ENCODE measurements around the gene MYO3B.
"Not testable (repeated sequence)": the region's sequence is repeated elsewhere in the genome, so short reads cannot be mapped to it uniquely, and the experiment has no call there.

Gene MYO3B

DNA sequence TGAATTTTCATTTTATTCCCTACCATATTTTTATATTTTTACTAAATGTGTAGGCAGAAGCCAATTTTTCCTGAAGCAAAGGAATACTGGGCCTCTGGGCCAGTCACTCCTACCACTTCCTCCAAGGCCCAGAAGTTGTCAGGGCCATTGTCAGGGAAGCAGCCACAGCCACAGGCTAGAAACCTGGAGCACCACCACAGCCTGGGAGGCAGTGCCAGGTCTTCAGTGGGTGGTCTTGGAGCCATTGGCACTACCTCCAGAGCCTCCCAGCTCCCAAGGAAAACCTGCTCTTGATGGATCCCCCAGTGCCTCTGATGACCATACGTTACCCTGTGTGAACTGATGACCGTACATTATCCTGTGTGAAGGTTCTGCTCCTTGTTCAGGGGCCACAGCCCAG, 401.6 kb downstream of the MYO3B start:
- no peak for DNase-seq

DNA sequence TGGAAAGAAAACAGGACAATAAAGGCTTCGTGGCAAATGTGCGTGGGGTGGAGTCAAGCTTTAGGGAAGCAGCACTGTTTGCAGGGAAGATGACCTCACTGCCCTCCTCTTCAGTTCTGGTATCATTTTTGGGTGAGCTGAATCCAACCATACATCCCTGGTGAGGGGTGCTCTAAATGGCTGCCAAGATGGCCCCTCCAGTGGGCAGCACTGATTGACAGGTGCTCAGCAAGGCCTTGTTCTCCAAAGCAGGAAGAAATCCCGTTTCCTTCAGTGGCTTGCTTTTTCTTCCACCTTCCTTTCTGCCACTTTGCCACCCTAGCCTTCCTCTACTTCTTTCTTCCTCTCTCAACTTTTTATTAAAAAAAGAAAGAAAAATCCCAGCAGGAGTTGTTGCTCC, 404.4 kb downstream of the MYO3B start:
- no peak for DNase-seq

DNA sequence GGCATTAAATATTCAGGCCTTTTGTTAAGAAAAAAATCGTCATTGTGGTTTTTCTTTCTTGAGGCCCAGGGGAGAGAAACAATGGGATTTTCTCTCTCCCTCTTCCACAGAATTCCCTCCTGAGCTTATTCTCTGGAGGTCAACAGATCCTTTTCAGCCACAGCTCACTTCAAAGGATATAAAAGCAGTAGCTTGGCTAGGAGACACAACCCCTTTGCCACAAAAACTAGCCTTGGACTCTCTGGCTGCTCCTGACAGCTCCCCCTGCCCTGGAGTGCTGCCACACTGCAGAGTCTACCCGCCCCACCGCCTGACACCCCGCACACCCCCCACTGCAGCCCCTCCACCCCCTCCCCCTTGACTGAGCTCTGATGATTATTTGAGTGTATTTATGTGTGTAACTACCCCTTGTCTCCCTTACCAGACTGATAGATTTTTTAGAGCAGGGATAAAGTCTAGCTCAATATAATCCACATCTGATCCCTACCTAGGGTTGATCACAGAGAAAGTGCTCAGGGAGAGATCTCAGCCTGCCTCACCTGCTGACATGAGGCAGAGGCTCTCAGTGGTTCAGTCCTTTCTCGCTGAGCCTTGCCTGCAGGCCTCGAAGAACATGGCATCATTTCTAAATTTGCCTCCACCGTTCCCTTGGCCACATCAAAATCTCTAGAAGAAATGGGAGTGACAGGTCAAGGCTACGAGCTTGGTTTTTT, 405.0 kb downstream of the MYO3B start:
- no peak for DNase-seq

DNA sequence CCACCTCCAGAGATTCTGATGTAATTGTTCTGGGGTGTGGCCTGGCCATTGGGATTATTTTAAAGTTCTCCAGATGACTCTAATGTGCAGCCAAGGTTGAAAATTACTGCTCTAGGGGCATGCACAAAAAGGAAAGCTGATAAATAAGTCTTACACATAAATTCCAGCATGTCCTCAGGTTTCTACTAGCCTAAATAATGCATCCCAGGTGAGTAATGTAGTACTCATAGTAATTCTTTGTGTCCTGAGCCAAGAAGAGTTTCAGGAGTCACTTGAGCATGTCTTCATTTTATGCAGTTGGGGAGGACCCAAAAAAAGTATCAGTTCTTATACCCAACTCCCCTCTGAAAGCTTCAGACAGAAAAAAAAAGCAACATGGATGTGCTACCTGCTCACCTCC, 407.1 kb downstream of the MYO3B start:
- DNase-seq: no peak

DNA sequence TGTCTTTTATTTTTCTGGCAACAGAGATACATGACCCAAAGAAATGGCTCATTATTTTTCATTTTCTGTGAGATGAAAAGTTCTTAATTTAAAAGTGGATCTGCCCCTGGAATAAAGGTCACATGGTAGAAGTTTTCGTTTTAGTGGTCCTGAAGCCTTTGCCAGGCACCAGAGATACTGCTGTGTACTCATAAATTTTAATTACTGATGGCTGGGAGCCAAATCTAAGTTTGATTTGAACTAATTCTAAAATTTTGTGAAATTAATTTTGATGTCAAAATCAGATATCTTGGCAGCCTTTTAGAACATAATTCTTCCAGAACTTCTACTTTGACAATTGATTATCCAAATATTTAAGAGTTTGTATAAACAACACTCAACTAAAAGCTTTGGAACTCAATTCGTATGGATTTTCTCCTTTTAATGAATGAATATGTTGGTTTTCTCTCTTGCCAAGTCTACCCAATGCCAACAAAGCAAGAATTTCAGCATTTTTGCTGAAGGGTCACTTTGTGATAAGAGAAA, 408.7 kb downstream of the MYO3B start:
- DNase-seq: no peak

DNA sequence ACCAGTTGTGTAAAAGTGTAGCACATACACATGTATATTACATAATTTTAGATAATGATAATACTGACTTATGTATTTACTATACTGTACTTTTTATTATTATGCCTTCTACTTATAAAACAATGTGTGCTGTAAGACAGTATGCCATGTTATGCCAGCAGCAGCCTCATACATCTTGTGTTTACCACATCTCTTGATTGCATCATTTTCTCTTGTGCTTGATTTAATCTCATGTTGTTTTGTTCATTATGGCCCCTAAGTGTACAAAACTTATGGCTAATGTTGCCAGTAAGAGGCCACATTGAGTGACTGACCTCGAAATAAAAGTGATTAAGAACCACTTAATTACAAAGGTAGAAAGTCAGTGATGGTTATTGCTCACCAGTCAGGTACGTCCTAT, 409.2 kb downstream of the MYO3B start:
- DNase-seq: no peak

DNA sequence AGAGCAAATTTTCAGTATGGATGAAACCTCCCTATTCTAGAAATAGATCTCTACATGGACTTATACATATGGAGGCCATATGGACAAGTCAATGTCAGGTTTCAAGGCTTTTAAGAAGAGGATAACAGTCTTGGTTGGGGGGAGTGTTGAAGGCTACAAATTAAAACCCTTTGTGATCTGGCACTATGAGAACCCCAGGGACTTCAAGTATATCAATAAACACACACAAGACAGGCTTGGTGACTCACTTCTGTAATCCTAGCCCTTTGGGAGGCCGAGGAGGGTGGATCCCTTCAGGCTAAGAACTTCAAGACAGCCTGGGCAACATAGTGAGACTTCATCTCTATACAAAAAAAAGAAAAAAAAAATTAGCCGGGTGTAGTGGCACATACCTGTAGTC, 410.0 kb downstream of the MYO3B start:
- peak; percentile 6 for DNase-seq

DNA sequence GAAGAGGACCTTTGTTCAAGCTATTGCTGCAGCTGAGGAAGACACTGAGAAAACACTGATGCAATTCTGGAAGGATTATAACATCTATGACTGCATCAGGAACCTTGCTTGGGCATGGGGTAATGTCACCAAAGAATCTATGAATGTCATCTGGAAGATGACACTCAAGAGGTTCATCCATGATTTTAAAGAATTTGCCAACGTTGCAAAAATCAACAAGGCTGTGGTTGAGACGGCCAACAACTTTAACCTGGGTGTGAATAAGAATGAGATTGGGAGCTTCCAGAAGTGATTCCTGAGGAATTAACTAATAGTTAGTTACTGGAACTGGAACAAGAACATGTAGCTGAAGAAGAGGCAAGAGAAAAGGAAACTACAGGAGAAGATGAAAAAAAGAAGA, 410.8 kb downstream of the MYO3B start:
- no peak for DNase-seq

DNA sequence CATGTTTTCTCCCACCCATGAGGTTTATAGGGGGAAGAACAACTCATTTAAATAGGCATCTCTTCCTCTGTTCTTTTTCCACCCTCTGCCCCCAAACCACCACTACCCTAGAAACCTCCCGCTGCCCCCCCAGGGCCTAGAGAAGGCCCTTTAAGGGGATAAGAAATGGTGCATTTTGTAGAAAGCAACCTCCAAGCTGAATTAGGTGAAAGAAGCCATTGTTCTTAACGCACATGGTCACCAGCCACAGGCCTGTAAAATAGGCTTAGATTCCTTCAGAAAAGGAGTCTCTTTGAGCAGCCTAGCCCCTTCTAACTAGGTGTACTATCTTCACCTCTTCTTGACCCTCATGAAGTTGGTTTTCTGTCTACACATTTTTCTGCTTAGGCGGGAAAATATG, 418.6 kb downstream of the MYO3B start:
- no peak for DNase-seq

DNA sequence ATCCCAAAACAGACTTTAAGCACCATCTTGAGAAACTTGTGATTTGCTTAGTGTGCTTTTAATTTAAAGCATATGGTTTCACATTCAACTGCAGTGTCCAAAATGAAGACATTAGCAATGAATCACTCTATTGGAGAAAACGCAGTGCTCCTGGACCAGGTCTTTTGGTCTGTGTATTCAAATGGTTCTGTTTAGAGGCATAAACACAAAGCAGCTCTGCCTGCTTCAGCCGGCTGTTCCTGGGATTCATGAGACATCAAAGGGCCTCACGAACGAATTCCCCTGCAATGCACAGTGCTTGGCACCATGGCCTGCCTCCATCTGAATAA, 420.1 kb downstream of the MYO3B start:
- DNase-seq: no peak

DNA sequence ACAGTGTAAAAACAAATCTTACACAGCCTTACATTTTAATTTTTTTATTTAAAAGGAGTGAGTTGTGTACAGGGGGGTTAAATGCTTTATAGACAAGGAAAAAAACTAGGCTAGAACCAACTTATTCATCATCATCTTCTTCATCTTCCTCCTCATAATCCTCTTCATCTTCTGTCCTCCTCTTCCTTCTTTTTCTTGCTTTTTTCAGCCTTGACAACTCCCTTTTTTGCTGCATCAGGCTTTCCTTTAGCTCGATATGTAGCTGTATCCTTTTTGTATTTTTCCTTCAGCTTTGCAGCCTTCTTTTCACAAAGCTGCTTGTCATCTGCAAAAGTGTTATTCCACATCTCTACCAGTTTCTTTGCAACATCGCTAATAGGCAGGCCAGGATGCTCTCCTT, 423.5 kb downstream of the MYO3B start:
- DNase-seq: no peak

DNA sequence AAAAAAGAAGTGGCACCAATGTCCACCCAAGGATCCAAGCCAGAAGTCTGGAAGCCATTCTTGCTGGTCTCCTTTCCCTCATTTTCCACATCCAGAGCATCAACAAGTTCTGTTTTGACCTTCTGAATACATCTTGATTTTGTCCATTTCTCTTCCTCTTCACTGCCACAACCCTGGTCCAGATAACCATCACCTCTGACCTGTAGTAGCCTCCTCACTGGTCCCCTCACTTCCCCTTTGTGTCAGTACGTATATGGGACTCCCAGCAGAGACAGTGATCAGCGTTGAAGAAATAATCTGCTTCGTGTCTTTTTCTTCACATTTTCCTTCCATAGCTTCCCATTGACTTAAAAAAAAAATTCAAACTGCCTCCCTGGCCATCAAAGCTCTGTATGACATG, 427.9 kb downstream of the MYO3B start:
- DNase-seq: no peak

DNA sequence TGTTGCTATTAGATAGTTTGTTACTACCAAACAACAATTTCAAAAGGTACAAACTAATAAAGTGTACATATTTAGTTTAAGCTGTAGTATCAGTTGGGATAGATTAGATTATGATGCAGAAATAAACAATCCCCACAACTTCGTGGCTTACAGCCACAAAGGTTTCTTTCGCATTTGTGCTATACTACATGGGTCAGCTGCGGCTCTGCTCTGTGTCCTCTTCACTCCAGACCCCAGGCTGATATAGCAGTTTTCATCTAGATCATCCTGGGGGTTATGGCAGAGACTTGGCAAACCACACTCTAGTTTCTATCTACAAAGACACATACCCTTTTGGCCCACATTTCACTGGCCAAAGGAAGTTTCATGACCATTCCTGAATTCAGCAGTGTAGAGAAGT, 429.2 kb downstream of the MYO3B start:
- DNase-seq: no peak

DNA sequence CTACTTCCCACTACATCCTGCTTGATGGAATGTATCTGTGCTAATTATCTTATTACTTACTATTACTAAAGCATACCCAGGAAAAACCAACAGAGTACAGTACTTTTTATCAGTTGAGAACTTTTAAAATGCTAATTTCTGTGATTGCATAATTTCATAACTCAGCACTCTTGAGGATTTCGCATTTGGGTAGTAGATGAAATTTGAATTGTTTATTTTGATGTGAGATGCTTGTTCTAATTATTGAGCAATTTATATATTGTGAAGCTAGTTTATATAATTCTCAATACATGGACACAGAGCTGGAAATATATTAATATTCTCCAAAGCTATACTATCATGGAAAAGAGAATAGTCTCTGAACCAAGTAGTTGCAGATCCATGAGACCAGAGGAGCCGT, 432.7 kb downstream of the MYO3B start:
- DNase-seq: no peak

DNA sequence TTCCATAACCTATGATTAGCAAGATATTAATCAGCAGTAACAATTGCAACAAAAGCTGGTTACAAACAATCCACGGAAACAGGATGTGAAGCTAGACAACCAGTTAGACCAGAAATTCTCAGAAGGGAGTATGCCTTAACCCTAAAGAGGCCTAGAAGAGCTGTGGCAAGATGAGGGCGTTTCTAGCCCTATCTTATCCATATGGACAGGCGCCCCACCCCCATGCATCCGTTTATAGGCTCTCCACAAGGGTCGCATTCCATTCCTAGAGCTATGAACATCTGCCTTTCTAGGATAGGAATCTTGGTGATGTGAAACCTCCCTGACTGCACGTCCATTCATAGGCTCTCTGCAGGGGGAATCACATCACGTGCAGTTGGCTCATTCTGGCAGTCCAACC, 441.0 kb downstream of the MYO3B start:
- not testable (repeated sequence) for DNase-seq

DNA sequence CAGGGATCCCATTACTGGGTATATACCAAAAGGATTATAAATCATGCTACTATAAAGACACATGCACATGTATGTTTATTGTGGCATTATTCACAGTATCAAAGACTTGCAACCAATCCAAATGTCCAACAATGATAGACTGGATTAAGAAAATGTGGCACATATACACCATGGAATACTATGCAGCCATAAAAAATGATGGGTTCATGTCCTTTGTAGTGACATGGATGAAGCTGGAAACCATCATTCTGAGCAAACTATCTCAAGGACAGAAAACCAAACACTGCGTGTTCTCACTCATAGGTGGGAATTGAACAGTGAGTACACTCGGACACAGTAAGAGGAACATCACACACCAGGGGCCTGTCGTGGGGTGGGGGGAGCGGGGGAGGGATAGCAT, 457.1 kb downstream of the MYO3B start:
- DNase-seq: not testable (repeated sequence)

DNA sequence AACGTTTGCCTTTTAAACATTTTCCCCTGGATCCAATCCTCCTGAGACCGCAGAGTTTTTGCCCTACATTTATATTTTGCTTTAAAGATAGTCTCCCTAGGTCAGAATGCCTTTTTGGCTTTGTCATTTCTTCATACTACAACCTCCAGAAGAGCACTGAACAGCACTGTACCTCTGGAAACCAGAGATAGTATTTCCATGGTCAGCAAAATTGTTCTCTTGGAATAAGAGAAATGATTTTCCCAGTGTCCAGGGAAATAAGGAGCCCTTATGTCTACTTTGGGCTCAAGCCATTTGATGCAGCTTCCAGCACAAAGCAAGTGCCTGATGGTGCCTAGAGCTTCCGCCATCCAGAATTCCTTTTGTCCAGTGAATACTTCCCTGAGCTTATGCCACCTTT, 461.7 kb downstream of the MYO3B start:
- DNase-seq: no peak

DNA sequence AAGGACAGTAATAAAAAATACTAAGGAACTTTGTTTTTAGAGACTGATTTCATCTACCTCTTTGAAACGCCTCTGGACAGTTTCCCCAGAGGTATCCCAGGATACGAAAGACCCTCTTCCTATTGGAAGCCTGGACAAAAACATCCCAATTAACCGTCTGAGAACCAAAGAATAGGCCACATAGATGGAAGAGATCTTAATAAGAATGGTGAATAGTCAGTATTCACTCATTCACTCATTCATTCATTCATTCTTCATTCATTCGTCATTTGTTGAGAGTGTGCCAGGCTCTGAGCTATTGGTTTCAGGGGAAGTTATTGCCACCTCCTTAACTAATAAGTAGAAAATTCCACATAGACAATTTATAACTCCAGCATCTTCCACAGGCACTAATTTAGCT, 464.0 kb downstream of the MYO3B start:
- no peak for DNase-seq

DNA sequence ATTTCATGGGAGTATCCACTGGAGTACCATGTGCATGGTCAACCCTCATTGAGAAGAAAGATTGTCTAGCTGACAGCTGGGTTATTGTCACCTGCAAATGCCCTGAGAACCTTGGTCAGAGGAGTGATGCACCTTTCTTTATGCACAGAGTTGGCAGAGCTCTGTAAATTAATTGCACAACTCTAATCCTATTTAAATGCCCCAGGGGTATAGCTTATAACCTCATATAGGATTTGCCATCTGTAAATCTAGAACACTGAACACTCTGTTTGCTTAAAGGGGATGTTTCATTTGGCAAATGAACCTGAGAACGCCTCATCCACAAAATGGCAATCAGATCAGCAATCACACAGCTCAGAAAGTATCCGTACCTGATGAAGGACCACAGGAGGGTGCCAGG, 465.4 kb downstream of the MYO3B start:
- no peak for DNase-seq

DNA sequence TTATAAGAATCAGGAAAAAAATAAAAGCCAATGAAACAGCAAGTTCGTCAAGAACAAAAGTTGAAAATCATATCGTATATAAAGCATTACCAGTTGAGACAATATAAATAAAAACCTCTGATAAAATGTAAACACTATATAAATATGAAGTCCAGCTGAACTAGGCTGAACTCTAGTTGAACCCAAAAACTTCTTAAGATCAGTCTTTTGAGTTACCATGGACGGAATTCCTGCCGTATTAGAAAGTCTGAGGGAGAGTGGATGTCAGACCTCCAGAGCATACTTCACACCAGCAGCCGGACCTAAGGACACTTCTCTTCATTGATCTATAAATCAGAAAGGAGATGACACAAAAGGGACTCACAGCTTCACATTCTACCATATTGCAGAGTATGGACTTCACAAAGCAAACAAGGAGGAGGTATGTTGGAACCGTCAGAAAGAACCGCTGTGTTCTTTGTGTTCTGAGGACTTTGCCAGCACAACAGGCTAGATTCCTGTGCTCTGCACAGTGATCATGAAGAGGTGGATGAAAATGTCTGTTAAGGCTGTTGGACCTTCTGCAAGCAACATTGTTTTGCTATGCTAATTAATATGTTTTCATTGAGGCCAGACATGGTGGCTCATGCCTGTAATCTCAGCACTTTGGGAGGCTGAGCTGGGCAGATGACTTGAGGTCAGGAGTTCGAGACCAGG, 469.9 kb downstream of the MYO3B start:
- no peak for DNase-seq

DNA sequence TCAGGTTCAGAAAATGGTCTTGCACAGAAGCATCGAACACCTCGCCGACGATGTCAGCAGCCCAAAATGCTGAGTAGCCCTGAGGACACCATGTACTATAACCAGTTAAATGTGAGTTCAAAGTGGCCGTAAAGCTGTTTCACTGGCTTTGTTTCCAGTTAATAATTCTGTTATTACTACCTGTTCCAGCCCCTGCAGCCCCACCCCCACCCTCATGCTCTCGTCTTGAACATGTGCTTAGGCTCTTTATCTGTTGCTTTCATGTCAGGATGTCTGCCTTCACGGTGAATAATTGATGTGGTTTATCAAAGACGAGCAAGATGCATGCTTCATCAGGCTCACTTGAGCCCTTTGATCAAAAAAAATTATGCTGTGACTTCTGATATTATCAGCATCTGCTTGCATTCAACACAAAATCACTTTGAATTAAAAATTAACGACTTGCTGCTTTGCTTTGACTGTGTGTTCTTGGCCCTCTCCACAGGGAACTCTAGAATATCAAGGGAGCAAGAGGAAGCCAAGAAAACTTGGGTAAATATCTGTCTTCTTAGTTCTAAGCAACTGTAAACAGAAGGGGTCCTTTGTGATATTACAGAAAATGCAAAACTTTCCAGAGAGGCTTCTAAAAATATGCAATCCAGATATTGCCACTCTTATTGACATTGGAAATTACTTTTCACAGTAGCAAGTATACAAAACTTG, 473.8 kb downstream of the MYO3B start:
- no peak for DNase-seq

DNA sequence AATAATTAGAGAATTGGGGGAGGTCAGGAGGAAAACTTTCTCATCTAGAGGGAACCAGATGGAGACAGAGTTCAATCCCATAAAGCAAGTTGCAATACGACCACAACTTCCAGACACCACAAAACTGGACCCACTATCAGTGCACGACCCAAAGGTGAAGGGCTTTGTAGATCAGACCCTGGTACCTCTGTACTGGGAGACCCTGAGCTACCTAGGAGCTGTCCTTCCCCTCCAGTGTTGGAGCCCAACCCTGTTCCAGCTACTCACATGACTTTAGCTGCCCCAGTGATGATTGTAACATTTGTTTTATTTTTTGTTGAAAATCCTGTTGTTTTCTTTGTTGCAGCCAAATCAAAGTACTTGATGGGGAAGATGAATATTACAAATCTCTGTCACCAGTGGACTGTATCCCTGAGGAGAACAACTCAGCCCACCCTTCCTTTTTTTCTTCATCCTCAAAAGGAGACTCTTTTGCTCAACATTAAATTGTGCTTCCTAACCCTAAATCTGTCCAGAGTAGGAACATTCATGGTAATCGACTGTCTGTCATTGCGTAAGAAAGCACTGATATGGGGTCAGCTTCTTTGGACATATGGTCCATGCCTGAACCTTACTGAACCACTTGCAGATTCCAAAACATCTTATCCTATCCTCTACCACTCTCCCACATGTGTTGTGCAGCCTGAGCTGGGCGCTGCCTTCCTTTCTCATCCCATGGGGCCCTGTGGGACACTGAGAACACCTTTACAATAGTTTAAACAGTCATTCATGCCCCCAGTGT, 474.9 kb downstream of the MYO3B start:
- DNase-seq: no peak

DNA sequence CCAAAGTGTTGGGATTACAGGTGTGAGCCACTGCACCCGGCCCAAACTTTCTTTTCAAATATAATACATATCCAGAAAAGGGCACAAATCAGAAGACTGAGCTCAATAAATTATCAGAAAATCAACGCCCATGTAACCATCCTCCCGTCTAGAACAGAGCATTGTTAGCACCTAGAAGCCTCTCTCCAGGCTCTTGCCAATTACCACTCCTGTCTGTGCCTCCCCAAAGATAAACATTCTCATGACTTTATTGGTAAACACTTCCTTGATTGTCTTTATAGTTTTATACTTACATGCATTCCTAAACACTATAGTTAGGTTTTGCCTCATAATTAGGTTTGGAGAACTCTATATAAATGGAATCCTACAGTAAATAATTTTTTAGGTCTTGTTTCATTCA, 478.7 kb downstream of the MYO3B start:
- no peak for DNase-seq

Data from EL (cell line).